NCI-H2081 treated with DMSO at 0.1 percent for 48 hours (cell line): ENCODE results near the gene HMX2.
"Not testable (repeated sequence)": the region's sequence is repeated elsewhere in the genome, so short reads cannot be mapped to it uniquely, and the experiment has no call there.

Experiments used
- DNase-seq: peaks from one replicate; lab custom pipeline; 2025; lab: John Stamatoyannopoulos, UW

Gene HMX2

DNA sequence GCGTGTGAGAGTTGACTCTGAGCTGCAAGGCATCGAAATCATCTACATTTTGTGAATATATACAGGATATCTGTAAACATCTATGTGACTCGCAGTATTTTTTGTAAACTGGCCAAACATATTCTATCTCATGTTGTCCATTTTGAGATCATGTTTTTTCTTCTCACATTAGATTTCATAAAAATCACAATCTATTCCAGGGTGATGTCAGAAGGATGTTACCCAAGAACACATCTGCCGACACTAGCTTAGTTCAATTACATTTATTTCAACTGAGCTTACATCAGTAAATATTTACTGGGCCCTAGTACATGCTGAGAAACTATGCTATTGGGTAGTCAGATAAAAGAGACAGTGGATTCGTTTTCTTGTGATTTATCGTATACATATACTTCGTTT lies 3.8 kb downstream of the HMX2 start:
- DNase-seq: no peak

DNA sequence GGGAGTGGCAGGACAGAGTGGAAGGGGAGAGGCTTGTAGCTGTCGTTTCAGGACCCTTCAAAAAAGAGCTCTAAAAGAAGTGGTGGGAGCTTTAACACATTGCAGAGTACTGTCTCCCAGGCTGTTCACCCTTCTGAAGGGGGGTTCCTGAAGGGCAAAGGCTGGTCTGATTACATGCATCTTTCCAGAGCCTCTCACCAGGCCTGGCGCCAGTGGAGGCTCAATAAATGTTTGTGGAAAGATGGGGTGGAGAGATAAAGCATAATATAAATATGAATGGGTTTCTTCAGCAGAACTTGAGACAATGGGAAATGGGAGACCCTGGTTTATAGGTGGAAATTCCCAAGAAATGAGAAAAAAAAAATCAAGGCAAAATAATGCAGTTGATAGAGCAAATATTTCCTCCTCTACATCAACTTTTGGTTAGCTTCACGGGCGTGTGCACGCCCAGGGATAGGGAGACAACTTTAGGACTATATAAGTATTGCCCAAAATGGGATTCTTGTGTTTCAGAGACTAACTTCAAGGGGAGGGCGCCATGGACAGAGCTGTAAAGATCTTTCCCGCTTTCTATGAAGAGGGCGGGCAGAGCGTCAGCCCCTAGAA lies 5.7 kb downstream of the HMX2 start:
- no peak for DNase-seq

- DNase-seq: peak; percentile 95
Measured at GRCh38 chr10:123154092-123154710, 6.3 kb downstream of the HMX2 start, which contains the start of gene BUB3. Gene BUB3 (plus strand): TSS chr10:123154402. CDS start chr10:123154918, 516 bp downstream.

DNA sequence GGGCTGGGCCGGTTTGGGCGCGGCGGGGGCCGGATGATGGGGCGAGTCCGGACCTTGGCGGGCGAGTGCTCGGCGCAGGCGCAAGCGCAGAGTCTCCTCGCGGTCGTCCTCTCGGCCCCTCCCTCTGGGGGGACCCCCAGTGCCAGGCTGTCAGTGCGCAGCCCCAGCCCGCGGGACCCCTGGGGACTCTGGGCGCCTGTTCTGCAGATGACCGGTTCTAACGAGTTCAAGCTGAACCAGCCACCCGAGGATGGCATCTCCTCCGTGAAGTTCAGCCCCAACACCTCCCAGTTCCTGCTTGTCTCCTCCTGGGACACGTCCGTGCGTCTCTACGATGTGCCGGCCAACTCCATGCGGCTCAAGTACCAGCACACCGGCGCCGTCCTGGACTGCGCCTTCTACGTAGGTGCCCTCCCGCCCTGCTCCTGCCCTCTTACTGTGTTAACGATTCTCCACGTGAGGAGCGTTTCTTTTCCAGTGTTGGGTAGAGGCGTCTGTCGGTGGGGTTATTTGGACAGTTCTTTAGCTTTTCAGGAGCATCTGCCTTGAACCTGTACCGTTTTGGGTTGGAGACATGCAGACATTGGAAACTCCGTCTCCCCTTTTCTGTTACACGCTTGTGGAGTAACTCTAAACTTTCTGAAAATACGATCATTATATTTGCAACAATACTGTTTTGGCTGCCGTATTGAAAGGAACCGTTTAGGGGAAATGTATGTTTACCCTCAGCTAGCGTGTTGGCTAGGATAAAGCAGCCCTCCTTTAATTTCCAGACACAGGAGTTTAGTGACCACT lies 7.0 kb downstream of the HMX2 start:
- DNase-seq: no peak

GRCh38 chr10:123156078-123156477 lies 8.1 kb downstream of the HMX2 start:
- DNase-seq: no peak

DNA sequence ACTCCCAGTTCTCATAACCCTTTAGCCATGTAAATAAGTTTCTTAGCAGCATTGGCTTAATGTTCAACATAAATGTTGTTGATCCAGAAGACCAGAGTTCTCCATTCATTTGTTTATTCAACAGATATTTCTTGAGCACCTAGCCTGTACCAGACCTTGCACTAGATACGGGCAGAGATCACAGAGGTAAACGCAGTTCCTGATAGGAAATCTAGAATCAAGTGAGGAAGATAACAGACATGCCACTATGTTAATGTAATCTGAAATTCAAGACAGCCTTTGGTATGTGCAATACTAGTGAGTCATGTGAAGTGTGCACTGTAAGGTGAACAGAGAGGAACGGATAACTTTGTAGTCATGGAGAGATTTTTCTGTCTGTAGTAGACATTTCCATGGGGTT lies 9.3 kb downstream of the HMX2 start:
- no peak for DNase-seq

- DNase-seq: no peak
Measured at GRCh38 chr10:123158682-123159081, 10.7 kb downstream of the HMX2 start.

- no peak for DNase-seq
Measured at GRCh38 chr10:123160311-123160980, 12.5 kb downstream of the HMX2 start.

DNA sequence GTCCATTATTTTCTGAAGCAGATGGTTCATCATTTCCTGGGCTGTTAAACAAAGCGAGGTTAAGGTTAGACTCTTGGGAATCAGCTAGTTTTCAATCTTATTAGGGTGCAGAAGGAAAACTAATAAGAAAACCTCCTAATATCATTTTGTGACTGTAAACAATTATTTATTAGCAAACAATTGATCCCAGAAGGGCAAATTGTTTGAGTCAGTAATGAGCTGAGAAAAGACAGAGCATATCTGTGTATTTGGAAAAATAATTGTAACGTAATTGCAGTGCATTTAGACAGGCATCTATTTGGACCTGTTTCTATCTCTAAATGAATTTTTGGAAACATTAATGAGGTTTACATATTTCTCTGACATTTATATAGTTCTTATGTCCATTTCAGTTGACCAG lies 16.4 kb downstream of the HMX2 start:
- DNase-seq: no peak

GRCh38 chr10:123165445-123166072 lies 17.6 kb downstream of the HMX2 start:
- DNase-seq: no peak

GRCh38 chr10:123166618-123167017 lies 18.7 kb downstream of the HMX2 start:
- DNase-seq: no peak

GRCh38 chr10:123170961-123171360 lies 23.0 kb downstream of the HMX2 start:
- DNase-seq: no peak

DNA sequence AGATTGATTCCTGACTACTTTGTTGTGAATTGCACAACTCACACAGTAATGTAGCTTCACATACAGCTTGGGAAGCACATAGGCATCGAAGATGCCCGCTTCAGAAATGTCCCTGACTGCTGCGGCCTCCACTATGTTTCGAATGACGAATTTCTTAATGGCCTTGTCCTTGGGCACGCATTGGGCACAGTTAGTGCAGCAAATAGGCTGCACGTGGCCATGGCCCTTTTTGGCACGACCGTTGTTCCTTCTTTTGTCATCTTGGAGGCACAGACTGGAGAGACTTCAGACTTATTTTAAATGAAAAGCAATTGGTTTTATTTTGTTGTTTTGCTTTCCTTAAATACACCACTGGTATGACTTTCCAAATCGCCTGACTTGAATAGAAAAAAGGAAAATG lies 23.7 kb downstream of the HMX2 start:
- not testable (repeated sequence) for DNase-seq

DNA sequence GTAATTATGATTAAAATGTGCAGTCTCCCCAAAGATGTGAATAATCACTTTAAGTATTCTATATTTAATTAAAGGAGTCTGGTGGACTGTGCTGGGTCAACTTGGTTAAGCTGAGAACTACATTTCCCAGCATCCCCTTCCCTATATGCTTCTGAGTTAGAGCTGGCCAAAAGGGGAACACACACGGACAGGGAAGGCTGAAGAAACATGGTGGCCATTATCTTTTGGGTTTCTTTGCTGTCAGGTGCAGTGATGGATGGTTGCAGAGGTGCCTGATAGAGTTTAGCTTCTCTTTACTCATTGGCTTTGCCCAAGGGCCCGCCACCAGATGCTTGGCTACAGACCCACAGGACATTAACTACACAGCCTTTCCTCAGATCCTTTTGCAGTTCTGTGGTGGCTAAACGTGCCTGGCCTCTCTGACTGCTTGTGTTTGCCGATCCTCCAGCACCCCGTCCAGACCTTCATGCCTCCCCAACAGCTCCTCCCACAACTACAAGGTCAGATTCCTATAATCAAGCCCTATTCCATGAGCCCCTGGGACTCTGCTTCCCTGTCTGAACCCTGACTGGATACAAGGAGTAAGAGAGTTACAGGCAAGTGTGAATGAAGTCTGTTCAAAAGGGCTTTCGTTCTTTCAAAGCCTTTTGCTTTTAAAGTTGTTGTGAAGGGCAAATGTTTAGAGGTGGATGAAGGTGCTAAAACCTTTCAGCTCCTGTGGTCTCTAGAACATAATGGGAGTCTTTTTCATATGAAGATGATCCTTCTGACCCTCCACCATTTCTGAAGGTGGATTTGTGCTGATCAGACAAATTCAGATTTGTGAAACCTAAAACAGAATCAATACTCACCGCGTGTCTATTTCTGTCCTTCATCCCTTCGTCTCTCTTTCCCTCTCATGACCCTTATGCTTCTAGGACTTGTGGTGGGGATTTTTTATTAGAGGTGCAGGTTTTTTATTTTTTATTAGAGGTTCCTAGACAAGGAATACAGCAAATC lies 27.8 kb downstream of the HMX2 start:
- DNase-seq: no peak

DNA sequence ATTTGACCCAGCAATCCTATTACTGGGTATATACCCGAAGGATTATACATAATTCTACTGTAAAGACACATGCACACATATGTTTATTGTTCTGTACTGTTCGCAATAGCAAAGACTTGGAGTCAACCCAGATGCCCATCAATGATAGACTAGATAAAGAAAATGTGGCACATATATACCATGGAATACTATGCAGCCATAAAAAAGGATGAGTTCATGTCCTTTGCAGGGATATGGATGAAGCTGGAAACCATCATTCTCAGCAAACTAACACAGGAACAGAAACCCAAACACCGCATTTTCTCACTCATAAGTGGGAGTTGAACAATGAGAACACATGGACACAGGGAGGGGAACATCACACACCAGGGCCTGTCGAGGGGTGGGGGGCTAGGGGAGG lies 30.5 kb downstream of the HMX2 start:
- DNase-seq: not testable (repeated sequence)

DNA sequence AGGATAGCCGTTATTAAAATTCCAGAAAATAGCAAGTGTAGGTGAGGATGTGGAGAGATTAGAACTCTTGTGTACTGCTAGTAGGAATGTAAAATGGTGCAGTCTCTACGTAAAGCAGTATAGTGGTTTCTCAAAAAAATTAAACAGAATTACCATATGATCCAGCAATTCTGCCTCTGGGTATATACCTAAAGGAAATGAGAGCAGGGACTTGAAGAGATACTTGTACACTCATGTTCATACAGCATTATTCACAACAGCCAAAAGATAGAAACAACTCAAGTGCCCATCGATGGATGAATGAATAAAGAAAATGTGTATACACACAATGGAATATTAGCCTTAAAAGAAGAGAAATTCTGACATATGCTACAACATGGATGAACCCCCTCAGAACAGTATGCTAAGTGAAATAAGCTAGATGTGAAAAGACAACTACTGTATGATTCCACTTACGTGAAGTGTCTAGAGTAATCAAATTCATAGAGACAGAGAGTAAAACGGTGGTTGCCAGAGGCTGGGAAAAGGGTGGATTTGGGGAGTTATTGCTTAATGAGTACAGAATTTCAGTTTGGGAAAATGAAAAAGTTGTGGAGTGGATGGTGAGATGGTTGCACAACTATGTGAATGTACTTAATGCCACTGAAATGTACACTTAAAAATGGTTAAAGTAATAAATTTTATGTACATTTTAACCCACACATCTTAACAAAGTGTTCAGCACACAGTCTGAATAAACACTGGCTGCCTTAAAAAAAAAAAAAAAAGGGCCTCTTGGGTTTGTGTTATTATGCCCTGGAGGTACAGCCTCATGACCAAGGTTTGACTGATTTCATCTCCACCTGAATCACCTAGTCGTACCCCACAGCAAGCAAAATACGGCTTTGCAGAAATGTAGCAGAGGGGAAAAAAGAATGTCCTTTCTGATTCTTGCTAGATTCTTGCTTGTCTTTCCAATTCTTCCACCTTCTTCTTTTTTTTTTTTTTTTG lies 32.5 kb downstream of the HMX2 start:
- no peak for DNase-seq

GRCh38 chr10:123183724-123184123 lies 35.8 kb downstream of the HMX2 start:
- DNase-seq: no peak

GRCh38 chr10:123187781-123188180 lies 39.8 kb downstream of the HMX2 start:
- DNase-seq: no peak

DNA sequence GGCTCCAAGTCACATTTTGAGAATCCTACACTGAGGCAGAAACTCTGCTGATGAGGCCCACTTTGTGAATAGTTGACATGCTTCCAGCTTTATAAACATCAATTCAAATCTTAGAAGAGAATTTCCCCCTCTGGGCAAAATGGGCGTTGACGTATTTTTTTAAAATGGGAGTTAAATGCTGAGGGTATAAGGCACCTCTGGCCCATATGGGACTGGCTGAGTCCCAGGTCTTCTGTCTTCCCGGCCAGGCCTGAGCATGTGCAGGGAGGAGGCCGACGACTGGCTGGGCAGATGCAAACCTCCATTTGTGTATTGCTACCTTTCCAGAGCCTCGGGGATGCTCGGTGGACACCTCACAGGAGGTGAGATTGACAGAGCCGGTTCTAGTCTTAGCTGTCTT lies 44.0 kb downstream of the HMX2 start:
- DNase-seq: no peak

- no peak for DNase-seq
Measured at GRCh38 chr10:123194056-123194455, 46.1 kb downstream of the HMX2 start.
